ENCODE results near the gene ATG4B. TPM values are rescaled to one million over a fixed set of nuclear protein-coding genes. Genes with fewer than 3 reads are reported as not detected.

The ATG4B gene
- total RNA-seq, 2 donors from 2014 or later, result 72.4 to 119 TPM

GRCh38 chr2:241689306-241689705 is 51.8 kb downstream of the ATG4B start:
- Histone ChIP-seq H3K4me3 (no peak overlapping the region), H3K9me3 (no peaks in the 10 kb centered on the region), H3K27me3 (no peaks in the 10 kb centered on the region), H3K27ac (no peak overlapping the region), H3K9ac (ENCODE audit: low read depth in 2 of 2, low read length in 2 of 2) (no peak overlapping the region), H3K4me1 (peaks cover 5% of the 10 kb centered on the region), H3K36me3 (no peaks in the 10 kb centered on the region)
- intact Hi-C loops (cut with DNase I), result no loop called here
- TF ChIP-seq CTCF (IDR thresholded peaks at IDR 0.05), result no peak
- DNase-seq, result no peak

- TF ChIP-seq CTCF (IDR thresholded peaks at IDR 0.05), result no peak
- peaks cover under 1% of the 10 kb centered on the region for H3K36me3 ChIP-seq
- intact Hi-C loops (cut with DNase I), result no loop called here
- H3K4me3 ChIP-seq, result no peak overlapping the region
- no peak for DNase-seq
- no peaks in the 10 kb centered on the region for H3K27me3 ChIP-seq
- H3K27ac ChIP-seq, result no peak overlapping the region
- H3K9me3 ChIP-seq, result no peaks in the 10 kb centered on the region
- peaks cover 5% of the 10 kb centered on the region for H3K4me1 ChIP-seq
- no peak overlapping the region for H3K9ac ChIP-seq (ENCODE audit: low read depth in 2 of 2, low read length in 2 of 2)
Observed at GRCh38 chr2:241690202-241690717, 52.8 kb downstream of the ATG4B start.

- Histone ChIP-seq H3K36me3 (peaks cover 6% of the 10 kb centered on the region), H3K27me3 (no peaks in the 10 kb centered on the region), H3K27ac (no peak overlapping the region), H3K4me1 (no peaks in the 10 kb centered on the region), H3K9ac (ENCODE audit: low read depth in 2 of 2, low read length in 2 of 2) (no peak overlapping the region), H3K4me3 (no peak overlapping the region), H3K9me3 (no peaks in the 10 kb centered on the region)
- intact Hi-C loops (cut with DNase I), result no loop called here
- no peak for TF ChIP-seq CTCF (IDR thresholded peaks at IDR 0.05)
- DNase-seq, result no peak
Observed at GRCh38 chr2:241692448-241692847, 55.0 kb downstream of the ATG4B start.

GRCh38 chr2:241695651-241696050 is 58.2 kb downstream of the ATG4B start:
- peaks cover 3% of the 10 kb centered on the region for H3K4me1 ChIP-seq
- no peak for TF ChIP-seq CTCF (IDR thresholded peaks at IDR 0.05)
- intact Hi-C loops (cut with DNase I), result no loop called here
- no peak overlapping the region for H3K27ac ChIP-seq
- no peaks in the 10 kb centered on the region for H3K9me3 ChIP-seq
- peaks cover 6% of the 10 kb centered on the region for H3K36me3 ChIP-seq
- no peak overlapping the region for H3K9ac ChIP-seq (ENCODE audit: low read depth in 2 of 2, low read length in 2 of 2)
- no peak for DNase-seq
- H3K4me3 ChIP-seq, result no peak overlapping the region
- no peaks in the 10 kb centered on the region for H3K27me3 ChIP-seq

GRCh38 chr2:241701149-241701398 is 63.6 kb downstream of the ATG4B start:
- Histone ChIP-seq H3K9ac (ENCODE audit: low read depth in 2 of 2, low read length in 2 of 2) (peak overlapping the region; percentile 71 to 95), H3K36me3 (no peaks in the 10 kb centered on the region), H3K27me3 (no peaks in the 10 kb centered on the region), H3K9me3 (no peaks in the 10 kb centered on the region), H3K27ac (peak overlapping the region; percentile 80), H3K4me1 (peaks cover 12% of the 10 kb centered on the region), H3K4me3 (peak overlapping the region; percentile 69)
- peak; percentile 23 for TF ChIP-seq CTCF (IDR thresholded peaks at IDR 0.05)
- no peak for DNase-seq
- intact Hi-C loops (cut with DNase I), result loop anchor here (10.0 kb wide), 1 partner anchor 174 kb away; no protein-coding TSS in a partner anchor

Data from colonic mucosa (tissue), 4 donors.